Activated T-helper 1 cell treated with Interleukin-2 at 50 U/mL for 16 hours (primary cell): Measurements from ENCODE around the gene SLC35E2B.

ENCODE experiments used
- DNase-seq: peaks from one replicate; pipeline ENCODE4 v3.0.0-alpha.2; 2020; ENCODE audit warnings: low read depth

Gene SLC35E2B

DNA sequence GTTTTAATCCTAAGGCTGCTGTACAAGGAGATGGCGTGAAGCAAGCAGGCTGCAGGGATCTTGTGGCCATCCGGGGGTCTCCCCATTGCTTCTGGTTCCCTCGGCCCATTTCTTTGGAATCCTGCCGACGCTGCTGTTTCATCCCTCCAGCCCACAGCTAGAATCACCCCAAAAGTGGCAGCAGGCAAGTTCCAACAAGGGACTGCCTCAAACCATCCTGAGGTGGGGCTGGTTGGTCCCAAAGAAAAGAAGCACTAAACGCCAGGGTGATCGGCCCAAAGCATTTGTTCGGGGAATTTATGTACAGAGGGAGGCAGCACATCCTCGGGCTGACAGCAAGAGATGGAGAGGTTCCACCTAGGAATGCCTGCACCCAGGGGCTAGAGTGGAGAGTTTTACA is 81.8 kb downstream of the SLC35E2B start:
- DNase-seq, result no peak

GRCh38 chr1:1609822-1610485 is 82.6 kb downstream of the SLC35E2B start:
- DNase-seq, result no peak
